ENCODE results near the gene FAM193A.

DNA sequence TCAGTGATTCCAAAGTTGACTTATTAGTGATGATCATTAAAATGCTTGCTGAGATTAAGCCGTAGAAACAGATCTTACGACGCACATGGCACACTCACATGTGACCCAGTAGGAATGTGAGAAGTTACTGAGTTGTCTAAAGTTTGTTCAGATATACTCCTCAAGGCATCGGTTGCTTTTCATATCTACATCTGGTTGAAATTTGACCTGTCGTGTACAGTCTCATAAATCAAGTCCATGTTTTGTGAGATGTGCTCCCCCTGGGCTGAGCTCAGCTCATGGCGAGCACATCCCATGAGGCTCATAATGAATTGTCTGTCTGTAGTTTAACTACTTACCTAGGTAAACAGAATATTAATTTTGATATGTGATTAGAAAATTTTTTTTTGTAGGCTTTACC, 152.7 kb downstream of the FAM193A start:
- TF ChIP-seq CTCF (IDR thresholded peaks at IDR 0.05) (no peak), POLR2A (IDR thresholded peaks at IDR 0.05) (no peak), POLR2AphosphoS5 (IDR thresholded peaks at IDR 0.05) (no peak)
